ENCODE measurements around the gene FAM83B. TPM values are rescaled to one million over a fixed set of nuclear protein-coding genes. Genes with fewer than 3 reads are reported as not detected.

The FAM83B gene
- total RNA-seq, 1 experiment from 2014 or later = 5.7 TPM

- TF ChIP-seq CTCF (conservative IDR thresholded peaks at IDR 0.05) = no peak
- H3K4ac ChIP-seq (ENCODE audit: low read depth, low read length) = no peak overlapping the region
- no peak overlapping the region for H2AK5ac ChIP-seq (ENCODE audit: insufficient read length, low read length)
- no peak overlapping the region for H2BK20ac ChIP-seq (ENCODE audit: low read depth, low read length, poor library complexity, severe bottlenecking)
- no peak overlapping the region for H3K56ac ChIP-seq (ENCODE audit: insufficient read length, low read depth, low read length)
- peaks cover 15 to 17% of the 10 kb centered on the region in 2 experiments for H3K4me1 Mint-ChIP-seq
- no peaks in the 10 kb centered on the region for H4K20me1 ChIP-seq (ENCODE audit: control insufficient read depth, insufficient read depth, insufficient read length)
- peaks cover 6% of the 10 kb centered on the region; the same call in 1 of the 2 replicates for H3K4me1 ChIP-seq (ENCODE audit: insufficient read depth, low read length)
- H3K9ac ChIP-seq (ENCODE audit: extremely low read depth, insufficient read length, low read length) = no peak overlapping the region
- no peak overlapping the region for H2BK120ac ChIP-seq (ENCODE audit: low read depth, low read length, poor library complexity, severe bottlenecking)
- DNase-seq = no peak
- H3K18ac ChIP-seq (ENCODE audit: insufficient read length, low read depth, low read length) = no peak overlapping the region
- H3K9me3 Mint-ChIP-seq = peaks cover 10 to 14% of the 10 kb centered on the region in 2 experiments
- H3T11ph ChIP-seq (ENCODE audit: low read length) = no peak overlapping the region
- no peak overlapping the region for H4K91ac ChIP-seq (ENCODE audit: insufficient read length, low read depth, low read length)
- no peak overlapping the region for H2BK15ac ChIP-seq (ENCODE audit: low read depth, low read length)
- H3K4me3 Mint-ChIP-seq = no peak overlapping the region
- H3K14ac ChIP-seq (ENCODE audit: insufficient read depth, low read length) = no peak overlapping the region
- no peaks in the 10 kb centered on the region for H3K9me3 ChIP-seq (ENCODE audit: control insufficient read depth, low read depth, low read length)
- H3K27me3 ChIP-seq (ENCODE audit: insufficient read depth, low read length) = no peaks in the 10 kb centered on the region
- no peaks in the 10 kb centered on the region for H3K79me1 ChIP-seq (ENCODE audit: insufficient read depth, low read depth, low read length, poor library complexity, severe bottlenecking)
- no peaks in the 10 kb centered on the region for H3K79me2 ChIP-seq (ENCODE audit: insufficient read depth, low read length)
- H2BK12ac ChIP-seq (ENCODE audit: insufficient read length, low read depth, low read length) = no peak overlapping the region
- no peak overlapping the region for H3K4me2 ChIP-seq (ENCODE audit: insufficient read depth, insufficient read length, low read length)
- H2AFZ ChIP-seq (ENCODE audit: low read length) = no peak overlapping the region
- H3K23me2 ChIP-seq (ENCODE audit: insufficient read length, low read depth, low read length, poor library complexity, severe bottlenecking) = no peaks in the 10 kb centered on the region
- H4K8ac ChIP-seq (replicated peaks; ENCODE audit: insufficient read length, low read depth, low read length) = no peak overlapping the region
- no peak overlapping the region for H2BK5ac ChIP-seq (ENCODE audit: insufficient read length, low read length)
- H3K27ac Mint-ChIP-seq = no peak overlapping the region
- no peaks in the 10 kb centered on the region; the same call in 1 of the 2 replicates for H3K27me3 Mint-ChIP-seq (ENCODE audit: low read depth)
- H3K23ac ChIP-seq (ENCODE audit: insufficient read length, low read depth, low read length) = no peak overlapping the region
- peaks cover 6 to 7% (median 6%) of the 10 kb centered on the region in 3 experiments; a peak in 6 of 7 replicates for H3K36me3 Mint-ChIP-seq (ENCODE audit: insufficient read depth in 1 of 3, low read depth in 3 of 3)
- H3K27ac ChIP-seq (ENCODE audit: insufficient read length, low read depth, low read length) = no peak overlapping the region
- no peak overlapping the region for H4K5ac ChIP-seq (ENCODE audit: insufficient read length, low read depth, low read length)
Measured at GRCh38 chr6:54801244-54801643, 45.3 kb upstream of the FAM83B start.

Measured in H9 (cell line).